Endometrium (tissue), 2 donors: Measurements from ENCODE around the gene PTBP2.

Source experiments
- FAIRE-seq: peaks from 2 replicates; lab custom pipeline; 2012; peaks lifted over from hg19 to GRCh38; lab: Jason Lieb, UNC
- donor health status: control.
- donor health status: control.

PTBP2 gene, protein sequence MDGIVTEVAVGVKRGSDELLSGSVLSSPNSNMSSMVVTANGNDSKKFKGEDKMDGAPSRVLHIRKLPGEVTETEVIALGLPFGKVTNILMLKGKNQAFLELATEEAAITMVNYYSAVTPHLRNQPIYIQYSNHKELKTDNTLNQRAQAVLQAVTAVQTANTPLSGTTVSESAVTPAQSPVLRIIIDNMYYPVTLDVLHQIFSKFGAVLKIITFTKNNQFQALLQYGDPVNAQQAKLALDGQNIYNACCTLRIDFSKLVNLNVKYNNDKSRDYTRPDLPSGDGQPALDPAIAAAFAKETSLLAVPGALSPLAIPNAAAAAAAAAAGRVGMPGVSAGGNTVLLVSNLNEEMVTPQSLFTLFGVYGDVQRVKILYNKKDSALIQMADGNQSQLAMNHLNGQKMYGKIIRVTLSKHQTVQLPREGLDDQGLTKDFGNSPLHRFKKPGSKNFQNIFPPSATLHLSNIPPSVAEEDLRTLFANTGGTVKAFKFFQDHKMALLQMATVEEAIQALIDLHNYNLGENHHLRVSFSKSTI

DNA sequence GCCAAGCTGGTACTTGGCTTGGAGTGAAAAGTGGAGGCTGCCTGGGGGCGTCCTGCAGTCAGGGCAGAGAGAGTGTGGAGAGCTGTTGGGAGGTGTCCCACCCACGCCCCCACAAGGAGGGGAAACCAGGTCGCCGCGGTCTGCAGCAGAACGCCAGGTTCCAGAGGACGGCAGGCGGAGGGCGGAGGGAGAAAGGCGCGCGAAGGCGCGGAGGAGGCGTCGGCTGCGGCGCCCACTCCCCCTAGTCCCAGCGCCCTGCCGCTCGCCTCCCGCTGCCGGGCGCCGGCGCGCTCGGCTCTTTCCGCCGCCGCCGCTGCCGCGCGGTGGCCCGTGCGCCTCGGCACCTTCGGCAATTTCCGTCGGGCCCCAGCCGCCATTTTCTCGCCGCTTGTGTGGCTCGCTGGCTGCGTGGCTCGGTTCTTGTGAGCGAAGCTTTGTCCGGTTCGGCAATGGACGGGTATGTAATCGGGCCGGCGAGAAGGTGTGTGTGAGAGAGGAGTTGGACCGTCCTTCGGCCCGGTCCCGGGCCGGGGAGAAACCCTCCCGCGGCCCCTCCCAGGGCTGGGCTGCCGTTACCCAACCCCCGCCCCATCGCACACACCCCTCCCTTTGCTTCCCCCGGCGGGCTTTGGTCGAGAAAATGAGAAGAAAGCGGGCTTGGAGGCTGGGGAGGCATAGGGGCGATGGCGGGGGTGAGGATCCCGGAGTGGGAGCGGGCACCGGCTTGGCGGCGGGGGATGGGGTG lies at the start of gene PTBP2:
Gene PTBP2 (plus strand): TSS at position 369 of the 745 bp plus-strand sequence. CDS start 81 bp downstream, at position 450.
- no peak for FAIRE-seq

- FAIRE-seq: no peak
These were observed 46.7 kb upstream of the PTBP2 start for GRCh38 chr1:96674915-96675314.

GRCh38 chr1:96682056-96682455 lies 39.5 kb upstream of the PTBP2 start:
- no peak for FAIRE-seq

DNA sequence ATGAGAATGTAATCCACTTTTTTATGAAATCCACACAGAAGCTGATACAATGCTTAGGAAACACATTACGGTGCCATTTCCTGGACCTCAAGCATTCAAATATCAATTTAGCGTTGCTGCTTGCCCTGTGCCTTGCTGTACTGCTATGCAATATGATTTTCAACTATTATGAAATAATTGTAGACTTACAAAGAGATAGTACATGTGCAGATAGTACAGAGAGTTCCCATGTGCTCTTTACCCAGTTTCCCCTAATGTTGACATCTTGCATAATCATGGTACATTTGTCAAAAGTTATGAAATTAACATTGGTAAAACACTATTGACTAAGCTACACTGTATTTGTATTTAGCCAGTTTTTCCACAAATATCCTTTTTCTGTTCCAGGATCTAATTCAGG lies 37.7 kb upstream of the PTBP2 start:
- no peak for FAIRE-seq

GRCh38 chr1:96684744-96685143 lies 36.8 kb upstream of the PTBP2 start:
- FAIRE-seq: no peak

GRCh38 chr1:96688767-96689166 lies 32.8 kb upstream of the PTBP2 start:
- FAIRE-seq: no peak

DNA sequence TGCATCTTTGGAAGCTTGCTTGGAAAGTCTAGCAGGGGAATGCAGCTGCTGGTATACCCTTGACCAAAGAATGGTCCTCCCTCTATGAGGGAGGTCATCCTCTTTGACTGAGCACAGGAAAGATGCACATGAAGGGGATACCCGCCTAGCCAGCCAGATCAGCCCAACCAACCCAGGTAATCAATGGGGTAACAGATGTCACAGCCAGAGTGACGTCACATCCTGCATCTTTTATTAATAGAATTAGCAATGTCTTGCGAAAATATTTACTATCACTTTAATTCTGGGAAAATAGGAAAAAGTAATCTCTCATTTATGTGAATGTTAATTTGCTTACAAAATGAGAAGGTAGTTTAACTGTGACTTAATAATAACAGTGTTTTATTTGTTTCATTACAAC lies 25.6 kb upstream of the PTBP2 start:
- FAIRE-seq: no peak

- no peak for FAIRE-seq
These were observed 23.1 kb upstream of the PTBP2 start for GRCh38 chr1:96698342-96698983.

GRCh38 chr1:96703186-96703585 lies 18.4 kb upstream of the PTBP2 start:
- no peak for FAIRE-seq

DNA sequence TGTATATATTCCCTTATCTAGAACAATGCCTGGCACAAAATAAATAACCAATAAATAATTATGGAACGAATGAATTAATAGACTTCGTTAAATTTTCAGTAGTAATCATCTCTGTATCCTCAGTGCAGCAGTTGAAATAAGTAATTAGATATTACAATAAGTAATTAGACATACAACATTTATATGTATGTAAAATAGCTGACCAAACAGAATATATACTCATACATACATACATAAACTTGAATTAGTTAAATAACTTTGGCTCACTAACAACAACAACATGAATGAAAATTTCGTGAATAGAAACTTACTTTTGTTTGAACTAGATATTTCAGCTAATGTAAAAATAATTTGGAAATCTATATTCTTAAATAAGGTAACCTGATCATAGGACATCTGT lies 14.6 kb upstream of the PTBP2 start:
- no peak for FAIRE-seq

DNA sequence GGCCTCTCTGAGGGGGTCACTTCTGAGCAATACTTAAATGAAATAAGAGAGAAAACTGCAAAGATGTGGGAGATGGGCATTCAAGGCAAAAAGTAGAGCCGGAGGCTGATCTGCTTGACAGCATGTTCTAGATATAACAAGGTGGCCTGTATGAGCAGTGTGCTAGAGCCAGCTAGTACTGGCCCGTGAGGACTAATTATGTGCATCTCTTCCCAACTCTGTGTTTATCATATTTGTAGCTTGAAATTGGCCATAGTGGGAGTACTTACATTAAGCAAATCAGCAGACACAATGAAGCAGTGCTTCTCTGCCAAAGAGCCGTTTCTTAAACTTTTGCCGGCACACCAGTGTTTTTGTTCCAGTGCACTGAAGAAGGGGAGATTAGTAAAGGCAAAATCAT lies 13.1 kb upstream of the PTBP2 start:
- no peak for FAIRE-seq

- FAIRE-seq: no peak
These were observed 10.7 kb upstream of the PTBP2 start for GRCh38 chr1:96710708-96711477.

DNA sequence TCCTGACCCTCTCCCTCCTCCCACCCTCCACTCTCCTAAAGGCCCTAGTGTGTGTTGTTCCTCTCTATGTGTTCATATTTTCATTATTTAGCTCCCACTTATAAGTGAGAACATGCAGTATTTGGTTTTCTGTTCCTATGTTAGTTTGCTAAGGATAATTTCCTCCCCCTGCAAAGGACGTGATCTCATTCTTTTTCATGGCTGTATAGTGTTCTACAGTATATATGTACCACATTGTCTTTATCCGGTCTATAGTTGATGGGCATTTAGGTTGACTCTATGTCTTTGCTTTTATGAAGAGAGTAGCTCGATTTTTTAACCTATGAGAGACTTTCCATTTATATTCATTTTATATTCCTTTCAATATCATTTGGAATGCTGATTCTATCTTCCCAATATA lies 7.9 kb upstream of the PTBP2 start:
- FAIRE-seq: no peak

GRCh38 chr1:96714881-96715280 lies 6.7 kb upstream of the PTBP2 start:
- FAIRE-seq: no peak

DNA sequence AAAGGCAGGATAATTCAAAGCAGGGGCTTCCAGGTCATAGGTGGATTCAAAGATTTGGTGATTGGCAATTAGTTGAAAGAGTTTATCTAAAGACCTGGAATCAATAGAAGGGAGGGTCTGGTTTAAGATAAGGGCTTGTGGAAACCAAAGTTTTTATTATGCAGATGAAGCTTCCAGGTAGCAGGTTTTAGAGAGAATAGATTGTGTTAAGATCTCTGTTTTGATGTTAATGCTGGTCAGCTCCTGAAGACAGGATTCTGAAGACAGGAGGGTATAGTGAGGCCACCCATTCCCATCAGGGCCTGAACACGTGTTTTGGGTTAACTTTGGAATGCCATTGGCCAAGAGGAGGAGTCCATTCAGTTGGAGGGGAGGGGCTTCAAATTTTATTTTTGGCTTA lies 6.1 kb upstream of the PTBP2 start:
- no peak for FAIRE-seq

- FAIRE-seq: no peak
These were observed 550 bp upstream of the PTBP2 start for GRCh38 chr1:96721053-96721415.

DNA sequence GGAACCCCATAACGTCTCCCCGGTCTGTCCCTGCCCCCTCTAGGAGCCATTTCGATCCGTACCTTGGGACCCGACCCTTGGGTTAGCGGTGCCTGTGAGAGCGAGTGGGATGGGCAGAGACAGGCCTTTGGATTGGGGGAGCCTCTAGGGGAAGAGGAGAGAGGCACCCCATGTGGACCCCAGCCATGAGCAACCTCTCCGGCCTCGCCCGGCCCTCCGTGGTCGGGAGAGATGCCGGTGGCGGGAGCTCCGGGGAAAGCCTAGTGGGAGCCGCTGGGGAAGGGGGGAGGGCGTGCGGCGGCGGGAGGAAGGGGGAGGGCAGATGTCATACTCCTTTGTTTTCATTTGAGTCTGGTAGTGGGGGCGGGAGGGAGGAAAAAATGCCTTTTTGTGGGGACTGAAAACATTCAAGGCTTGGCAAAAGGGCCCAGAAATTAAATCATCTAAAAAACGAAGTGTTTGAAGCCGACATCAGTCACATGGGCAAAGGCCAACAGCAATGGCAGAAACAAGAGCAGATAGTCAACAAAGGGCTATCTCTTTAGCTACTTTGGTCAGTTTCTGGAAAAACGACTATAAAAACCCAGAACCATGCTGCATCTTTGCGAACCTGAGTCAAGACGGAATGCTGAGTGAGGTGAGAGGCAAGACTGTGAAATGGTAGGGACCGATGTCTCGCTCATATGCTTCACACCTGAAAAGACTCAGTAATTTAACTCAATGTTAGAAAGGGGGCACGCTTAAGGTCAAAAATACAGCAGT lies 758 bp downstream of the PTBP2 start:
- FAIRE-seq: no peak

- FAIRE-seq: no peak
These were observed 1.4 kb downstream of the PTBP2 start for GRCh38 chr1:96722958-96723357.

- no peak for FAIRE-seq
These were observed 1.8 kb downstream of the PTBP2 start for GRCh38 chr1:96723377-96723776.

DNA sequence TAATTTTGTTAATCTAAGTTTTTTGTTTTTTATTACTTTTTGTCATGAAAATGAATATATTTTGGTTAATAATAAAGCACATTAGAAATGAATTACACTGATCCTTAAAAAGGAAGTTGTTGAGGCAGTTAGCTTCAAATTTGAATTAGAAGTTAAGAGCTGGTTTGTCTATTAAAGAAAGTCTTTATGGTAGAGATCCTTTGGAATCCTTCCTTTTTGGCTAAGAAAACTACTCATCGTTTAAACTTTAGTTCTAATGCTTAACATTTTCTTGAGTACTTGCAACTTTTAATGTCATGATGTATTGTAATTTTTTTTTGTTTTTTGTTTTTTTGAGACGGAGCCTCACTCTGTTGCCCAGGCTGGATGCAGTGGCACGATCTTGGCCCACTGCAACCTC lies 2.4 kb downstream of the PTBP2 start:
- FAIRE-seq: no peak

- no peak for FAIRE-seq
These were observed 6.3 kb downstream of the PTBP2 start for GRCh38 chr1:96727860-96728259.
